Smooth muscle cell (in vitro differentiated cells): ENCODE results near the gene COQ8B. TPM values are rescaled to one million over a fixed set of nuclear protein-coding genes. Genes with fewer than 3 reads are reported as not detected.
"Not testable (repeated sequence)": the region's sequence is repeated elsewhere in the genome, so short reads cannot be mapped to it uniquely, and the experiment has no call there.

Experiments used
- DNase-seq: peaks from one replicate; lab custom pipeline; 2025; ENCODE audit not compliant: unreplicated experiment; lab: John Stamatoyannopoulos, UW
- H2AFZ ChIP-seq: fragments of 200-600 bp; sonication (generic); 2 replicates; pipeline ENCODE4 v1.6.0; 2016; ENCODE audit warnings: antibody characterized with exemption, low read depth, mild to moderate bottlenecking
- H3F3A ChIP-seq: fragments of 200-600 bp; sonication (generic); 2 replicates; pipeline ENCODE4 v1.6.0; 2017; ENCODE audit warnings: antibody characterized with exemption, low read depth
- H3K27ac ChIP-seq: fragments of 200-600 bp; sonication (generic); 2 replicates; pipeline ENCODE4 v1.5.1; 2016; ENCODE audit warnings: low read depth, mild to moderate bottlenecking
- H3K27me3 ChIP-seq: fragments of 200-600 bp; sonication (generic); 2 replicates; pipeline ENCODE4 v1.6.1; 2016; ENCODE audit warnings: low read depth, mild to moderate bottlenecking
- H3K36me3 ChIP-seq: fragments of 200-600 bp; sonication (generic); 2 replicates; pipeline ENCODE4 v1.5.1; 2016; ENCODE audit warnings: low read depth
- H3K4me1 ChIP-seq: fragments of 200-600 bp; sonication (generic); 2 replicates; pipeline ENCODE4 v1.5.1; 2016; ENCODE audit warnings: low read depth
- H3K4me2 ChIP-seq: fragments of 200-600 bp; sonication (generic); 2 replicates; pipeline ENCODE4 v1.6.0; 2016; ENCODE audit warnings: mild to moderate bottlenecking
- H3K4me3 ChIP-seq: fragments of 200-600 bp; sonication (generic); 2 replicates; pipeline ENCODE4 v1.5.1; 2016; ENCODE audit warnings: mild to moderate bottlenecking
- H3K79me2 ChIP-seq: fragments of 200-600 bp; sonication (generic); 2 replicates; pipeline ENCODE4 v1.6.0; 2016; ENCODE audit warnings: low read depth, mild to moderate bottlenecking
- H3K9ac ChIP-seq: fragments of 200-600 bp; sonication (generic); 2 replicates; pipeline ENCODE4 v1.6.0; 2016; ENCODE audit warnings: low read depth
- H3K9me3 ChIP-seq: fragments of 200-600 bp; sonication (generic); replicated peaks from 2 replicates; pipeline ENCODE4 v1.5.1; 2016; ENCODE audit warnings: low read depth
- H4K20me1 ChIP-seq: fragments of 200-600 bp; sonication (generic); 2 replicates; pipeline ENCODE4 v1.6.0; 2016; ENCODE audit warnings: low read depth
- CTCF ChIP-seq: fragments of 200-600 bp; sonication (generic); IDR thresholded peaks from 2 replicates; pipeline ENCODE4 v1.5.1; 2017; ENCODE audit warnings: borderline replicate concordance, mild to moderate bottlenecking, antibody characterized with exemption; ENCODE audit not compliant: insufficient read depth, poor library complexity, severe bottlenecking
- WGBS: methylation state at CpG from one replicate; pipeline ENCODE4 v1.1.7; 2016; ENCODE audit warnings: low lambda C conversion rate; 5-methylcytosine and 5-hydroxymethylcytosine counted together
- polyA plus RNA-seq: library from polyadenylated mRNA; unstranded; fragments of >200 nt; fragmentation: Nextera tagmentation; extraction: Ambion mirVana; gene quantifications from 2 replicates; pipeline ENCODE4 v1.2.1, GENCODE V29; 2016
- total RNA-seq: library from RNA; depleted of rRNA; stranded (reverse); fragments of >200 nt; gene quantifications from 2 replicates; pipeline ENCODE4 v1.2.3, GENCODE V29; 2014

The COQ8B gene
- total and polyA plus RNA-seq, 2 experiments from 2014 or later, result 21.2 to 26.0 TPM

- H3K79me2 ChIP-seq, result no peaks in the 10 kb centered on the region
- H3K9me3 ChIP-seq, result no peaks in the 10 kb centered on the region
- peaks cover 41% of the 10 kb centered on the region for H4K20me1 ChIP-seq
- H3K4me1 ChIP-seq, result no peaks in the 10 kb centered on the region
- no peak overlapping the region for H2AFZ ChIP-seq
- WGBS, result 98% methylated on average over 13 of the region's 13 CpGs
- no peaks in the 10 kb centered on the region for H3K27me3 ChIP-seq
- no peaks in the 10 kb centered on the region for H3F3A ChIP-seq
- H3K4me2 ChIP-seq, result no peak overlapping the region
- no peak overlapping the region for H3K9ac ChIP-seq
- H3K4me3 ChIP-seq, result no peak overlapping the region
- H3K36me3 ChIP-seq, result peaks cover 16% of the 10 kb centered on the region
- no peak for TF ChIP-seq CTCF
- DNase-seq, result no peak
- no peak overlapping the region for H3K27ac ChIP-seq
Measured at GRCh38 chr19:40733149-40733548, 16.5 kb upstream of the COQ8B start.

- 98% methylated on average over 16 of the region's 16 CpGs for WGBS
Measured at GRCh38 chr19:40732304-40732703, 15.6 kb upstream of the COQ8B start.

GRCh38 chr19:40730065-40730464 lies 13.4 kb upstream of the COQ8B start:
- not testable (repeated sequence) for DNase-seq, H2AFZ ChIP-seq, H3K9ac ChIP-seq, H3K4me3 ChIP-seq, H3K9me3 ChIP-seq, H3K4me1 ChIP-seq, H3K27me3 ChIP-seq, H3F3A ChIP-seq, H3K4me2 ChIP-seq, H3K27ac ChIP-seq
- Histone ChIP-seq H3K79me2 (peaks cover 18% of the 10 kb centered on the region), H3K36me3 (peaks cover 24% of the 10 kb centered on the region), H4K20me1 (peaks cover 68% of the 10 kb centered on the region)
- WGBS, result 96% methylated on average over 5 of the region's 5 CpGs

More at GRCh38 chr19:40732304-40732703, 15.6 kb upstream of the COQ8B start:
- not testable (repeated sequence) for H3K27ac ChIP-seq, H3K9ac ChIP-seq, H3K79me2 ChIP-seq, H2AFZ ChIP-seq, DNase-seq, H3K4me2 ChIP-seq, H3F3A ChIP-seq, H3K27me3 ChIP-seq, H3K9me3 ChIP-seq, H3K4me1 ChIP-seq, H3K4me3 ChIP-seq
- H3K36me3 ChIP-seq, result peaks cover 20% of the 10 kb centered on the region
- H4K20me1 ChIP-seq, result peaks cover 49% of the 10 kb centered on the region

GRCh38 chr19:40726279-40726678 lies 9.6 kb upstream of the COQ8B start:
- Histone ChIP-seq H3K27ac (no peak overlapping the region), H4K20me1 (peaks cover 85% of the 10 kb centered on the region), H3K4me2 (no peak overlapping the region), H3K9ac (no peak overlapping the region), H3K4me3 (no peak overlapping the region), H3K9me3 (no peaks in the 10 kb centered on the region), H2AFZ (no peak overlapping the region), H3K4me1 (no peaks in the 10 kb centered on the region), H3K79me2 (peaks cover 54% of the 10 kb centered on the region), H3K36me3 (peaks cover 24% of the 10 kb centered on the region), H3K27me3 (no peaks in the 10 kb centered on the region), H3F3A (no peaks in the 10 kb centered on the region)
- no peak for TF ChIP-seq CTCF
- DNase-seq, result no peak
- 93% methylated on average over 4 of the region's 4 CpGs for WGBS

GRCh38 chr19:40724855-40725254 lies 8.2 kb upstream of the COQ8B start:
- no peak overlapping the region for H3K9ac ChIP-seq
- H3K4me2 ChIP-seq, result no peak overlapping the region
- H3K27me3 ChIP-seq, result no peaks in the 10 kb centered on the region
- DNase-seq, result no peak
- peaks cover 2% of the 10 kb centered on the region for H3K4me1 ChIP-seq
- H3F3A ChIP-seq, result no peaks in the 10 kb centered on the region
- H3K4me3 ChIP-seq, result no peak overlapping the region
- no peaks in the 10 kb centered on the region for H3K9me3 ChIP-seq
- WGBS, result 95% methylated on average over 3 of the region's 3 CpGs
- H4K20me1 ChIP-seq, result peaks cover 88% of the 10 kb centered on the region
- peaks cover 68% of the 10 kb centered on the region for H3K79me2 ChIP-seq
- H3K27ac ChIP-seq, result no peak overlapping the region
- H3K36me3 ChIP-seq, result peaks cover 14% of the 10 kb centered on the region
- H2AFZ ChIP-seq, result no peak overlapping the region
- no peak for TF ChIP-seq CTCF
